Hypothalamus (tissue), 51 donors: ENCODE data around the gene MOV10.

ENCODE experiments used
- DNase-seq, 51 donors: peaks; one replicate each; lab custom pipeline; 2025; lab: John Stamatoyannopoulos, UW

Gene MOV10

DNA sequence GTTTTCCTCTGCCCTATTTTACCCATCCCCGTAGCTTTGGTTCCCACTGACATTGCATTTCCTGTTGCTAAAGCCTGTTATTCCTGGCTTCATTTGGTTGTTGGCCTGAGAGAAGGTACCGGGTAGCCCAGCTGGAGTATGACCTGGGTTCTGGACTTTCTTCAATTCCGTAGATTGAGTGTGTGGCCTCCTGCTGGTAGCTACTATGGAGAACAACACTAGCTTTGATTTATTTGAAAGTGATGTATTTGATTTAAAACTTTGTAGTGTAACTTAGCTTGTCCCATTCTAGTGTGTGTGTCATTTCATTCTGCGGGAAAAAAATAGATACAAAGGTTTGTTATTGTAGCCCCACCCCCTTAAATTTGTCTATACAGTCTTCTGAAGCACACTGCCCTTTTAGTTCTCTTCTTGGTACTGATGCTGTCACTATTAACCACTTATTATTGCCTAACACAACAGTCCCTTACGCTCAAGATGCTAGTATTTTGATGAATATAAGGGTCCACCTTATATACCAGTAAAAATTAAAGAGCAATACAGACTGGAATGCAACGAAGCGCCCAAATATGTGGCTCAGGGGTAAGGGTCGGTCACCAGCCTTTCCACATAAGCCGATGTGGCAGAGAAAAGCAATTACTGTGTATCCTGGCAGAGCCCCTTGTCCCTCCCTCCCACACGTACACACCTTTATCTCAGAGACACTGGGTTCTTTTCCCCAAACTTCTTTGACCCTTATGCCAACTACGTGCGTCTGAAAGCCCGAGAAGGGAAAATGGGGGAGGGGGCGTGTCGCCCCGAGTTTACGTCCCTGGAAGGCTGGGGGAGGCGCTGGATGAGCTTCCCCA is 643 bp upstream of the MOV10 start:
- peak in 10 of 51 donors; percentile 7 to 57 (median 33) for DNase-seq

- peak in 41 of 51 donors; percentile 14 to 84 (median 60) for DNase-seq
These were observed 698 bp downstream of the MOV10 start for GRCh38 chr1:112674986-112675727.

DNA sequence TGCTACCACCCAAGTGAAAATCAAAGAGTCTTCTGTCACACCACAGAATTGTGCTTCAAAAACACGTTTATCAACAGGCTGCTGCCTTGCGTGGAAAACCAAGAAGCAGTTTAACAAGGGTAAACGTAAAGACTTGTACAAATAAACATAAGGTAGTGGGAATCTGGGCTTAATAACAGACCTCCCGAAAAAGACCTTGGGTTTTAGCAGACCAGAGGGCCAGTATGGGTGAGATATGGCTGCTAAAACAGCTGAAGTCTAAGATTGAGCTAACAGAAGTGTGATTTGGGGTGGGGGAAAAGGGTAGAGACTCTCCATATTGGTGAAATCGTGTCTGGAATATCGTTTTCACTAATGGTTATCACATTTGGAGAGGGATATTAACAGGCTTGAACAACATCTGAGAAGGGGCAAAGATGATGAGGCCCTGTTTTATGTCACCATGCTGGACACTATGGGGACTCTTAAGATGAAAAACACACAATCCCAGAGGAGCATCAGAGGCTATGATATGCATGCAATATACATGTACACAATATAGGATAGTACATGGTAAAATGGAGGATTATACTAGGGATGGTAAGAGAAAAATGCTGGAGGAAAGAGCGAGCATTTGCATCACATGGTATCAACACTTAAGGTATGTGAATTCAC is 1.4 kb downstream of the MOV10 start:
- peak in 1 of 51 donors; percentile 56 for DNase-seq

- no peak for DNase-seq
These were observed 2.1 kb downstream of the MOV10 start for GRCh38 chr1:112676543-112676942.

- no peak for DNase-seq
These were observed 3.0 kb downstream of the MOV10 start for GRCh38 chr1:112677501-112677900.

GRCh38 chr1:112678605-112679004 is 4.1 kb downstream of the MOV10 start:
- DNase-seq, result no peak

DNA sequence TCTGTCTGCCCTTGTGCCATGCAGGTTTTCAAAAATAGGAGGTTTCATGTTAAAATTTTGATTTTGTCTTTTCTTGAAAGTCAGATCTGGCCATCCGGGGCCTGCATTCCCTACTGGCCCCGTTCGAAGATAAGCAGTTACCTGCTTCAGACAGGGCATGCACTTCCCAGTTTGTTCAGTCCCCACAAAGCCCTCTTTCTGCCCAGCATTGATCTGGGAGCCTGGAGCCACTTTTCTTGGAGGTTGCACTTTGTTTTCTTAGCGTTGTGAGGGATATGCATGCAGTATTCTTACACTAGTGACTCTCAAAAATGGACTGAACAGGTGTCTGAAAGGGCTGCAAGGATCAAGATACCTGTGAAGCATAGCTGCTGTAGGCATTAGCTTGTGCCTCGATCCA is 11.5 kb downstream of the MOV10 start:
- DNase-seq, result no peak

- DNase-seq, result no peak
These were observed 12.0 kb downstream of the MOV10 start for GRCh38 chr1:112686417-112686816.

DNA sequence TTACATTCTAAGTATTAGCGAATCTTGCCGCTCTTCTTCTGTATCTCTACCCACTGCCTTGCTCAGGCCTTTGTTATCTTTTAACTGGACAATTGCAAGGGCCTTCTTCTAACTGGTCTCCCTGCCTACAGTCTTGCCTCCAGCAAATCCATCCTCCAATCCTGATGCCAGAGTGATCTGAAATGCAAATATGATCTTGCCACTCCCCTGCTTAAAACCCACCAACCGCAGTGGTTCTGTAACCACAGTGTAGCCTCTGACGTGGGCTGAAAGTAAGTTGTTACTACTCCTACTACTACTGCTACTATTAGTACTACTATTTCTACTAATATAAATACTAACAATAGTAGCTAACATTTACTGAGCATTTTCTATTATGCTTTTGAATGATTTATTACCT is 12.4 kb downstream of the MOV10 start:
- DNase-seq, result no peak

GRCh38 chr1:112687361-112687760 is 12.9 kb downstream of the MOV10 start:
- DNase-seq, result no peak

DNA sequence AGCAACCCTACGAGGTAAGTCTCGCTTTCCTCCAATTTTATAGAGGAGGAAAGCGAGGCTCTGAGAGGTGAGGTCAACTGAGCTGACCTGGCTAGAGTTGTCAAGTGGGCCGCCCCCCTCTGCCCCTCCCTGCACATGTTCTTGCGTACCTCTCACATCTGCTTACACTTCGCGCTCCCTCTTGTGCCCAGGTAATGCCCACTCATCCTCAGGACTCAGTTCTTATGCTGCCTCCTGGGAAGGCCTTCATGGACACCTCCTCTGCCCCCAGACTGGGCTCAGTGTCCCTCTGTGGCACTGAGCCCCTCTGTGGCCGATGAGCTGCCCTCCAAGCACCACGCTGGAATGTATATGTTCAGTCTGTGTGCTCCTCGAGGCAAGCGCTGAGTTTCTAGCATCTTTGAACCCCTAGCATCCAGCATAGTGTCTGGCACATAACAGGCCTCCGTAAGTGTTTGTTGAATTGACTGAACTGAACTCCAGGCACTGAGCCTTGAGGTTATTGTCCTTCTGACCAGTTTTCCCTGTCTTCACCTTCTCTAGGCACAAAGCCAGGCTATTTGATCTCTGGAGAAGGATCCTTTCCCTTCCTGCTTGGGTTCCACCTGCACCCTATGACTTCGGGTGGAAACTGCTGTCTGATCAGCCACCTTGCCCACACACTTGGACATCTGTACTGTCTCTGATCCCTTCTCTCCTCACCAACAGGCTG is 13.5 kb downstream of the MOV10 start:
- DNase-seq, result no peak

DNA sequence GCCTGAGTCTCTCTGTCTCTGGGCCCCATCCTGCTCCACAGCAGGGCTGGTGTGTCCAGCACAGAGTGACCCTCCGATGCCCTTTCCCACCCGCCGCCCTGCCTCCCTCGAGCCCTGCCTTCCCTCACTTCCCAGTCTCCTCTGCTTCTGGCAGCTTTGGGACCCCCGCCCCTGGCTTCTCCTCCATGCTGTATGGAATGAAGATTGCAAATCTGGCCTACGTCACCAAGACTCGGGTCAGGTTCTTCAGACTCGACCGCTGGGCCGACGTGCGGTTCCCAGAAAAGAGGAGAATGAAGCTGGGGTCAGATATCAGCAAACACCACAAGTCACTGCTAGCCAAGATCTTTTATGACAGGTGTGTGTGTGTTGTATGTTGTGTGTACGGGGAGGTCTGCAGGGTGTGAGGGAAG is 14.3 kb downstream of the MOV10 start:
- no peak for DNase-seq

DNA sequence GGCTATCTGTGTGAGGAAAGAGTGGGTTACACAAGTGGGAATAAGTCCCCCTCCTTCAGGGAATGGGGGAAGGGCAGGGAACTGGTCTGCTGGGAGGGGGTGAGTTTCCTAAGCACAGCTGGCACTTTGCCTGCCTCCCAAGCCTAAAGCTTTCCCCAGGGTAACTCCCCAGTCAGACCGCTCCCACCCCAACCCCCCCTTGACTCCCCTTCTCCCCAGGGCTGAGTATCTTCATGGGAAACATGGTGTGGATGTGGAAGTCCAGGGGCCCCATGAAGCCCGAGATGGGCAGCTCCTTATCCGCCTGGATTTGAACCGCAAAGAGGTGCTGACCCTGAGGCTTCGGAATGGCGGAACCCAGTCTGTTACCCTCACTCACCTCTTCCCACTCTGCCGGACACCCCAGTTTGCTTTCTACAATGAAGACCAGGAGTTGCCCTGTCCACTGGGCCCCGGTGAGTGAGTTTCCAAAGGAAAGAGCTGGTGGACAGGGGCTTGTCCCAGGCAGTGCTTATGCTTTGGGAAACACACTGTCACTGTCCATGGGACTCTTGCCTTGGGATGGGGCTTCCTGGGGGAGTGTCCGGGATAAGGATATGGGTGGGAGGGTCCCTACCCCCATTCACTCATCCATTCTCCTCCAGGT is 14.9 kb downstream of the MOV10 start:
- DNase-seq, result no peak

- no peak for DNase-seq
These were observed 15.4 kb downstream of the MOV10 start for GRCh38 chr1:112689842-112690237.

DNA sequence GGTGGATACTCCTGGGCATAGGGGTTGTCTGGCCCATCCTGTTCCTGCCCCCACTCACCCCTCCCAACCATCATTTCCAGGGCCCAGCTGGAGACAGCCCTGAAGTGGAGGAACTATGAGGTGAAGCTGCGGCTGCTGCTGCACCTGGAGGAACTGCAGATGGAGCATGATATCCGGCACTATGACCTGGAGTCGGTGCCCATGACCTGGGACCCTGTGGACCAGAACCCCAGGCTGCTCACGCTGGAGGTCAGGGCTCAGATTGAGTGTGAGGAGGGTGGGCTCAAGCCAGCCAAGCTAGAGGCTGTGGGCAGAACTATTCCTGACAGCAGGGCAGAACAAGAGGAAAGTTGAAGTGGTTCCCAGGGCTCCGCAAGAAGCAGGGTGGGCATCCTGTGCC is 18.2 kb downstream of the MOV10 start:
- DNase-seq, result no peak

DNA sequence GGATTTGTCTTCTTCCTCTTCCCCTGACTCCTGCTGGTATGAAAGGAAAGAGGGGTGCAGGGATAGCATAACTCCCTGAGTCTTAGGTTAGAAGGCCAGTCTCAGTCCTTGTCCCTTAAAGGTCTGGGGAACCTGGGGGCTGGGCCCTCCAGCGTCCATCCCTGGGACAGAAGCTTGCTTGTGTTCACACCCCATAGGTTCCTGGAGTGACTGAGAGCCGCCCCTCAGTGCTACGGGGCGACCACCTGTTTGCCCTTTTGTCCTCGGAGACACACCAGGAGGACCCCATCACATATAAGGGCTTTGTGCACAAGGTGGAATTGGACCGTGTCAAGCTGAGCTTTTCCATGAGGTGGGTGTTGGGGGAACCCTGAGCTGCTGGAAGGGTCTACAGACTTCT is 19.4 kb downstream of the MOV10 start:
- no peak for DNase-seq

DNA sequence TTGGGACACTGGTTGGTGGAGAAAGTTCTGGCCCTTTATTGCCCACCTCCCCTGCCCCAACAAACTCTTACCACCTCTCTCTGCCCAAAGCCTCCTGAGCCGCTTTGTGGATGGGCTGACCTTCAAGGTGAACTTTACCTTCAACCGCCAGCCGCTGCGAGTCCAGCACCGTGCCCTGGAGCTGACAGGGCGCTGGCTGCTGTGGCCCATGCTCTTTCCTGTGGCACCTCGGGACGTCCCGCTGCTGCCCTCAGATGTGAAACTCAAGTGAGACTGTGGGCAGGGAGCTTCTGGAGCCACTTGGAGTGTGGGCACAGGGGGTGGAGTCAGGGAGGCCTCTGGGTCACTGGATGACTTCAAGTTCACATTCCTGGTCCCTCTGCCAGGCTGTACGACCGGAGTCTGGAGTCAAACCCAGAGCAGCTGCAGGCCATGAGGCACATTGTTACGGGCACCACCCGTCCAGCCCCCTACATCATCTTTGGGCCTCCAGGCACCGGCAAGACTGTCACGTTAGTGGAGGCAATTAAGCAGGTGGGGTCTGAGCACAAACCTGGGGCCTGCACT is 20.0 kb downstream of the MOV10 start:
- DNase-seq, result no peak

DNA sequence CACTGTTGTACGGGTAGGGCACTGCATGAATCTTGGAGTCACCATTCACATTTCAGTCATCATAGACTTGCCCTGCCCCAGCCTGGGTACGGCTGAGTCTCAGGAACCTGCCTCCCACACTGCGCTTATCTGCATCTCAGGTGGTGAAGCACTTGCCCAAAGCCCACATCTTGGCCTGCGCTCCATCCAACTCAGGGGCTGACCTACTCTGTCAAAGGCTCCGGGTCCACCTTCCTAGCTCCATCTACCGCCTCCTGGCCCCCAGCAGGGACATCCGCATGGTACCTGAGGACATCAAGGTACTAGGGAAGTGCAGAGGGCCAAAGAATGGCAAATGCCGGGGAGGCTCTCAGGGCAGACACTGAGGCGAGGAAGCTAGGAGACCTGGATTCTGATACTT is 20.8 kb downstream of the MOV10 start:
- no peak for DNase-seq

DNA sequence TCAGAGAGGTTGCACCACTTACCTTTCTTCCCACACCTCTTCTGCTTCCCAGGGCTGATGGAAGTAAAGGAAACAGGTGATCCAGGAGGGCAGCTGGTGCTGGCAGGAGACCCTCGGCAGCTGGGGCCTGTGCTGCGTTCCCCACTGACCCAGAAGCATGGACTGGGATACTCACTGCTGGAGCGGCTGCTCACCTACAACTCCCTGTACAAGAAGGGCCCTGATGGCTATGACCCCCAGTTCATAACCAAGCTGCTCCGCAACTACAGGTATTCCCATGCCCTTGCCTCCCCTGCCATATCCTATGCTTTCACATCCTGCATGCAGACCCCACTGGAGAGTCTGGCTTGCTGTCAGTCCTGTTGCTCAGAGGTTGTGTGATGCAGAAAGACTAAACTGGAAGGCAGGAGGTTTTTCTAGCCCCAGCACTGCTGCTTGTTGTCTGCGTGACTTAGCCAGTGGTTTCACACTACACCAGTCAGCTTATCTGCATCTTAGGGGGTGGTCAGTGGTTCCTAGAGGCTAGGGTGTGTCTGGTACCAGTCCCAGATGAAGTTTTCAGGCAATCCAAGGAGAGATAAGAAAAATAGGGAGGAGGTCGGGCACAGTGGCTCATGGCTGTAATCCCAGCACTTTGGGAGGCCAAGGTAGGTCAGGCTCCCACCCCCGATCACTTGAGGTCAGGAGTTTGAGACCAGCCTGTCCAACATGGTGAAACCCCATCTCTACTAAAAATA is 22.3 kb downstream of the MOV10 start:
- DNase-seq, result no peak
